GM19240 (cell line): ENCODE data around the gene MVP.
"Not testable (repeated sequence)": the region's sequence is repeated elsewhere in the genome, so short reads cannot be mapped to it uniquely, and the experiment has no call there.

ENCODE experiments used
- DNase-seq: peaks from one replicate; pipeline ENCODE4 v3.0.0; 2011; ENCODE audit warnings: low spot score; ENCODE audit not compliant: insufficient read length

The MVP gene

DNA sequence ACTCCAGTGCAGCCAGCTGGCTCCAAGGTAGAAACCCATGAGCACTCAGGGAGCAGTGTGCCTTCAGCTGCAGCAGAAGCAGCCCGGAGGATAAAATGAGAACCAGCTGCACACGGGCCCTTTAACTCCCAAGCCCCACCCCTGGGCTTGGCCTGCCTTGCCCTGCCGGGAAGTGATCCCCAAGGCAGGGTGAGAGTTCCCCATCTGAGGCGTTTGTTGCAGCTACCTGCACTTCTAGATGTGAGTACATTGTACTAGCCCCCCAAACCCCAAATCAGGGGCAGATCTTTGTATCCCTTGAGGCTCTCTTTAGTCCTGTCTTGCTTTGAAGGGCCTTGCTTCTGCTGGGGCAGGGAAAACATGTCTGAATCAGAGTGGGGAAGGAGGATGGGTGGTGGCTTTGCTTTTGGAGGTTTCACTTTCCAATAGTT, at the start of gene MVP:
TSS of gene MVP (plus strand) at position 192 of the 431 bp plus-strand sequence. CDS start 10,088 bp downstream, outside the sequence.
- no peak for DNase-seq

DNA sequence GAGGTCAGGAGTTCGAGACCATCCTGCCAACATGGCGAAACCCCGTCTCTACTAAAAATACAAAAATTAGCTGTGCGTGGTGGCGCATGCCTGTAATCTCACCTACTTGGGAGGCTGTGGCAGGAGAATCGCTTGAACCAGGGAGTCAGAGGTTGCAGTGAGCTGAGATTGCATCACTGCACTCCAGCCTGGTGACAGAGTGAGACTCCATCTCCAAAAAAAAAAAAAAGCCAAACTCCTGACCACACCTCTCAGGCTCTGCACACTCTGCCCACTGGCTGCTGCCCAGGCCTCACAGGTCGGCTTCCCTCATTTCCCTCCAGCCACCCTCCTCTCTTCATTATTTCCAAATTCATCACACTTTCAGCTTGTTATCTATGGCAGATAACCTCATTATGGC, 47.9 kb upstream of the MVP start:
- DNase-seq: not testable (repeated sequence)

DNA sequence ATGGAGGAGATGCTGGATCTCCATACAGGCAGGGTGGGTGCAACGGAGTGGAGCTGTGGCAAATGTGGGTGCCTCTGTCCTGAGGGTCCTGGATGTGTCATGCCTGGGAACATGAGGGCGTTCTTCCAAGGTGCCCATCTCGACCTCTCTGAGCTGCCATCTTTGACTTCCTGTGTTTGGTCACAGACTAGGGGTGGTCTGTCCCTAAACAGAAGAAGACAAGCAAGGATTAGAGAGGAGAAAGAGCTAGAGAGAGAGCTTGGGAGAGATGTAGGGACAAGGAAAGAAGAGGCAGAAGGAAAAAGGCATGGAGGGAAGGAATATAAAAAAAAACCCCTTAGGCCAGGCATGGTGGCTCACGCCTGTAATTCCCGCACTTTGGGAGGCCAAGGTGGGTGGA, 45.5 kb upstream of the MVP start:
- no peak for DNase-seq

DNA sequence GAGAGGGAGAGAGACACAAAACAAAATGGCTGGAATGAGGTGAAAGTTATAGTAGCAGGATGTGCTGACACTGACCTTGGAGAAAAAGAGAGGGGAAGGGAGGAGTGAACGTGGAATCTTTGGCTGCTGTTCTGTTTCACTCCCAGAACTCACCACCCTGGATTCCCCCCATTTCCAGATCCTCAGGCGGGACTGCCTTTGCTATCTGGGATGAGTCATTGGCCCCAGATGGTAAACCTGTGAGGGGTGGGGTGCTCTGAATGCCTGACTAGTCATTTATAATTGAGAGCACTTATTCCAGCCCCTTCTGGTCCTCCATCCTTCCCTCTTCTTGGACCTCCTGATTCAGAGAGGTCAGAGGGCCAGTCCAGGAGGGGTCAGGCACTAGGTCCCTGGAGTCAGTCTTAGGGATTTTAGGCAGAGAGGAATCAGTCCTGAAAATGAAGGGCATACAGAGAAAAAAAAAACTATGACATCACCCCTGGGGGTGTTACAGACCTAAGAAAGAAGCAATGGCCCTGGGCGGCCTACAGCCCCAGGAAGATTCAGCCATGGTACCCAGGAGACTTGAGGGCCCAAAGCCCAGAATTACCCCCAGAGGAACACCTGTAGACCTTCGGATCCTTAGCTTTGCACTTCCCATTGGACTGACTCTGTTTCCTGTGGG, 44.4 kb upstream of the MVP start:
- no peak for DNase-seq

DNA sequence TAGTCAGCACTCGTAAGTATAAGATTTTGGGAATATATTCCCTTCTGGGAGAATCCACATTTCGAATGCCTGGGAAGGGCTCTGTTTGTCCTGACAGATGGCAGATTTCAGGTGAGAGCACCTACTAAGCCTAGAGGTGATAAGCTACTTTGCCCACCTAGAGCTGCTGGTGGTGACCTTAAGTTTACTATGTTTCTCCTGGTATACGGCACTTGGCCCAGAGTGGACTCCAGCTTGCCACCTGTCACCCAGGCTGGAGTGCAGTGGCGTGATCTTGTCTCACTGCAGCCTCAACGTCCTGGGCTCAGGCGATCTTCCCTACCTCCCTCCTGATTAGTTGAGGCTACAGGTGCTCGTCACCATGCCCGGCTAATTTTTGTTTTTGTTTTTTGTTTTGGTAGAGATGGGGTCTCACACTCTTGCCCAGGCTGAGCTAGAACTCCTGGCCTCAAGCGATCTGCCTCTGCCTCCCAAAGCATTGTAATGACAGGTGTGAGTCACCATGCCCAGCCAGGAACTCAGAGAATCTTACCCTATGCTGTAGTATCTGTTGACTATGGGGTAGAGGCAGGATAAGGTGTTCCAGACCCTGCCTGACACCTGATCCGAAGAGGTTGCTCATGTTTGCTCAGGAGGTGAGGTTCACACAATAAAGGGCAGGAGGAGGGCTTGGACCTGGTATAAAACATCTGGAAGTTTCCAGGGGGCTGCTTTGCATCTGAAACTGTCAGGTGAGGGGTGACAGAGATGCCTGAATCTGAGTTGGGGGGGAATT, 42.5 kb upstream of the MVP start, which contains the start of gene ZG16:
TSS of gene ZG16 (plus strand) at position 681 of the 775 bp plus-strand sequence. CDS start 1,011 bp downstream, outside the sequence.
- no peak for DNase-seq

DNA sequence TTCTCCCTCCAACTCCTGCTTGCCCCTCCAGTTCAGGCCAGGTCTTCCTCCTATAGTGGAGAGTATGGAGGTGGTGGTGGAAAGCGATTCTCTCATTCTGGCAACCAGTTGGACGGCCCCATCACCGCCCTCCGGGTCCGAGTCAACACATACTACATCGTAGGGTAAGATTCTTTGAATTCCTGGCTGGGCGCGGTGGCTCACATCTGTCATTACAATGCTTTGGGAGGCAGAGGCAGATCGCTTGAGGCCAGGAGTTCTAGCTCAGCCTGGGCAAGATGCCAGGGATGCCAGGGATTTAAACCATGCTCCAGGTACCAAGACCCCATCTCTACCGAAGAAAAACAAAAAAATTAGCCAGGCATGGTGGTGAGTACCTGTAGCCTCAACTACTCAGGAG, 40.8 kb upstream of the MVP start:
- DNase-seq: no peak

DNA sequence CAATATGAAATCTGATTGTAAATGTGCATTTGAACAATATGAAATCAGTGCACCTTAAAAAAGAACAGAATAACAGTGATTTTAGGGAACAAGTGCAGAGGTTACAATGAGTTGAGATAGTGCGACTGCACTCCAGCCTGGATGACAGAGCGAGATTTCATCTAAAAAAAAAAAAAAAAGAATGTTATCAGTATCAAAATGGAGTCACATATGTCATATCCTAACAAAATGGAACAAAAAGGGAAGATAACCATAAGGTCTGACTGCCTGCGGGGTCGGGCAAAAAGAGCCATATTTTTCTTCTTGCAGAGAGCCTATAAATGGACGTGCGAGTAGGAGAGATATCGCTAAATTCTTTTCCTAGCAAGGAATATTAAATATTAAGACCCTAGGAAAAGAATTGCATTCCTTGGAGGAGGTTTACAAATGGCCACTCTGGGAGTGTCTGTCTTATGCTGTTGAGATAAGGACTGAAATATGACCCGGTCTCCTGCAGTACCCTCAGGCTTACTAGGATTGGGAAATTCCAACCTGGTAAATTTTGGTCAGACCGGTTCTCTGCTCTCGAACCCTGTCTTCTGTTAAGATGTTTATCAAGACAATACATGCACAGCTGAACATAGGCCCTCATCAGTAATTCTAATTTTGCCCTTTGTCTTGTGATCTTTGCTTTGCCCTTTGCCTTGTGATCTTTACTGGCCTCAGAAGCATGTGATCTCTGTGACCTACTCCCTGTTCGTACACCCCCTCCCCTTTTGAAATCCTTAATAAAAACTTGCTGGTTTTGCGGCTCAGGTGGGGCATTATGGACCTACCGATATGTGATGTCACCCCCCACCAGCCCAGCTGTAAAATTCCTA, 36.9 kb upstream of the MVP start:
- not testable (repeated sequence) for DNase-seq

DNA sequence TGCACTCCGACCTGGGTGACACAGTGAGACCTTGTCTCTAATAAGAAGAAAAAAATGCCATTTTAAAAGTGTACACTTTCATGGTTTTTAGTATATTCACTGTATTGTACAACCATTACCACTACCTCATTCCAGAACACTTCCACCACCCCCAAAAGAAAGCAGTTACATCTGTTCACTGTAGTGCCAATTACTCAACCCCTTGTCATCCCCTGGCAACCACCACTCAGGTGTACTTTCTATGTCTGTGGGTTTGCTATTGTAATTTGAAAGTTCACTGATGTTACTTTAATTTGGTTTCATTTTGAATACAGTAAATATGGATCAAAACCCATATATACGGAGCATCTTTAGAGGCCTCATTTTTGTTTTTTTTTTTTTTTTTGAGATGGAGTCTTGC, 36.1 kb upstream of the MVP start:
- DNase-seq: no peak

DNA sequence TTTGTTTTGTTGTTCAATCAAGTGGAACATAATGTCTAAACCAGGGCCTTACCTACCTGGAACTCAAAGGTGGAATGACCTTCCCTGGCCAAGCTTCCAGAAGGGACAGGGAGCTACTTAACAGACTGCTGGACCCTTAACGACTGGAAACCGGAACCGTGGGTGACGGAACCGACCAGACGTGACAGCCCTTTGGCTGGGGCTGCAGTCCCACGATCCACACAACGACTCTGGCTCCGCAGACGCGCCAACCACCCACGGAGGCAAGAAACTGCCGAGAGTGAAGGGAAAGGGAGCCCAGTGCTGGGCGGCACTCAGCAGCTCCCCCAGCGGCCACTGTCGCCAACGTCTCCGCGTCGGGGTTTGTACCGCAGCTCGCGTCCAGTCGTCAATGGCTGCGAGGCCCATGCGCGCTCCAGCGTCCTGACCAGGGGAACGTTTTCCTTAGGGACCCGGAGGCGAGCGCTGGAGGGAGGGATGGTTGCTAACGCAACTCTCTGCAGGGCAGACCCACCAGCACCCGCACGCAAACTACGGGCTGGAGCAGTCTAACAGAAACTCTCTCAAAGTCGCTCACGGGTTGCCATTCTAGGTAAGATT, 35.3 kb upstream of the MVP start:
- no peak for DNase-seq

DNA sequence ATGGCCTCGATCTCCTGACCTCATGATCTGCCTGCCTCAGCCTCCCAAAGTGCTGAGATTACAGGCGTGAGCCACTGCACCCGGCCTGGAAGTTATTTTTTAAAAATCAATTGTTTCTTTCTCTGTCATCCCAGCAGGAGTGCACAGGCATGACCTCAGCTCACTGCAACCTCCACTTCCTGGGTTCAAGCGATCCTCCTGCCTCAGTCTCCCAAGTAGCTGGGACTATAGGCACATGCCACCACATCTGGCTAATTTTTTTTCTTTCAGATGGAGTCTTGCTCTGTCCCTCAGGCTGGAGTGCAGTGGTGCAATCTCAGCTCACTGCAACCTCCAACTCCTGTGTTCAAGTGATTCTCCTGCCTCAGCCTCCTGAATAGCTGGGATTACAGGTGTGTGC, 33.1 kb upstream of the MVP start:
- DNase-seq: not testable (repeated sequence)

DNA sequence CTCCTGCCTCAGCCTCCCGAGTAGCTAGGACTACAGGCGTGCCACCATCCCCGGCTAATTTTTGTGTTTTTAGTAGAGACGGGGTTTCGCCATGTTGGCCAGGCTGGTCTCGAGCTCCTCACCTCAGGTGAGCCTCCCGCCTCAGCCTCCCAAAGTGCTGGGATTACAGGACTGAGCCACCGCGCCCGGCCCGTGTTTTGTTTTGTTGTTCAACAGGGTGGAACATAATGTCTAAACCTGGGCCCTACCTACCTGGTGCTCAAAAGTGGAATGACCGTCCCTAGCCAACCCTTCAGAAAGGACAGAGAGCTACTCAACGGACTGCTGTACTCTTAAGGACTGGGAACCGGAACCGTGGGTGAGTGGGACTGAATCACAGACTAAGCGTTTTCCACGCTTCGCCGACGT, 30.5 kb upstream of the MVP start:
- no peak for DNase-seq

DNA sequence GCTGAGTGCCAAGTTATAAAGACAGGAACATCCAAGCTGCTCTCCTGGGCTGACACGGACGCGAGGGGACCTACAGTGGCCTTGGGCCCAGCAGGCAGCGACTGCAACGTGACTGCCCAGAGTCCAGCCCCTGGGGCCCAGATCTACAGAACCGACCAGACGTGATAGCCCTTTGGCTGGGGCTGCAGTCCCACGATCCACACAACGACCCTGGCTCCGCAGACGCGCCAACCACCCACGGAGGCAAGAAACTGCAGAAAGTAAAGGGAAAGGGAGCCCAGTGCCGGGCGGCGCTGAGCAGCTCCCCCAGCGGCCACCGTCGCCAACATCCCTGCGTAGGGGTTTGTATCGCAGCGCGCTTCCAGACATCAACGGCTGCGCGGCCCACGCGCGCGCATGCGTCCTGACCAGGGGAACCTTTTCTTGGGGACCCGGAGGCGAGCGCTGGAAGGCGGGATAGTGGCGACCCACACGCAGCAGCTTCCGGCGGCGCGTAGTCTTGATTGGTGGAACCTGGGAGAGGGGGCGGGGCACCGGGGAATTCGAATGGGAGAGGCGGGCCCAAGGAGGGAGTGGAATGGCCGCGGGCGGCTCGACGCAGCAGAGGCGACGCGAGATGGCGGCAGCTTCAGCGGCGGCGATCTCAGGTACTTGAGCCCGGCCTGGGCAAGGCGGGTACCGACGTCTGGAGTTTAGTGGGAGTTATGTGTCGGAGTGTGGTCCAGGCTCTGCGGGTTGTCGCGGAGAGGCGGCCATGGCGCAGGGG, 29.9 kb upstream of the MVP start, which contains the start of gene KIF22:
TSS of gene KIF22 (plus strand) at position 569 of the 766 bp plus-strand sequence. CDS start at position 578, 9 bp downstream.
- peak; percentile 98 for DNase-seq

DNA sequence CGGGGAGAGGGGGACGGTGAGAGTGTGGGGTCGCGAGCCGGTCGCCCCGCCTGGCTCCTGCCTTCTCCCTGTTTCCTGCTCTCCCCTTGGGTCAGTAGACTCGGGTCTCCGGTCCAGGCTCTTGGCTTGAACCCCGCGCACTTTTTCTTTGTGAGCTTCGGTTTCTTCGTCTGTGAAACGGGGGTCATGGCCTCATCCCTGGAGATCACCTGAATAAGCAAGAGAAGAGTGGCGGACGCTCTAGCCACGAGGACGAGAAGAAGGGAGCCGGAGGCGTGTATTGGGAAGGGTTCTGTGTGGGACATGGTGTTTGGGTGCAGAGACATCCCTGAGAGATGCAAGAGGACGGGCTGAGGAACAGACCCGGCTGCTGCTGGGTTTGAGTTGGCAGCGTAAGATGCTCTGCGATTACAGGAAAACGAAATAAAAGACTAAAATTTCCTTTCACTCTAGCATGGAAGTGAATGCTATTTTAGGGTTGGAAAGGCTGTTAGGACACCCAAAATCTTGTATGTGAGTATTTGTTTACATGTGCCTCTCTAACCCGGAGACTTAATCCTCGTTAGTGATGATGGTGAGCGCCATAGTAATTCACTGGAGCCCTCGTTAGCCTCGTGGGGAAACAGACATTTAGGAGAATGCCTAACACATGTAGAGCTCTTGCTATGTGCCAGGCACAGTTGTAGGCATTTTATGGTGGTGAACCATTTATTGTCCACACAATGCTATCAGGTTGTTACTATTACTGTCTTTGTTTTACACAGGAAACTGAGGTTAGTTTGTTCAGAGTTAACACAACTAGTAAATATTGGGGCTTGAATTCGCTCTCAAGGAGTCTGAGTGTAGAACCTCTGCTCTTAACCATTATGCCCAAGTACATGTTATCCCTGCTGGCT, 29.1 kb upstream of the MVP start:
- no peak for DNase-seq

DNA sequence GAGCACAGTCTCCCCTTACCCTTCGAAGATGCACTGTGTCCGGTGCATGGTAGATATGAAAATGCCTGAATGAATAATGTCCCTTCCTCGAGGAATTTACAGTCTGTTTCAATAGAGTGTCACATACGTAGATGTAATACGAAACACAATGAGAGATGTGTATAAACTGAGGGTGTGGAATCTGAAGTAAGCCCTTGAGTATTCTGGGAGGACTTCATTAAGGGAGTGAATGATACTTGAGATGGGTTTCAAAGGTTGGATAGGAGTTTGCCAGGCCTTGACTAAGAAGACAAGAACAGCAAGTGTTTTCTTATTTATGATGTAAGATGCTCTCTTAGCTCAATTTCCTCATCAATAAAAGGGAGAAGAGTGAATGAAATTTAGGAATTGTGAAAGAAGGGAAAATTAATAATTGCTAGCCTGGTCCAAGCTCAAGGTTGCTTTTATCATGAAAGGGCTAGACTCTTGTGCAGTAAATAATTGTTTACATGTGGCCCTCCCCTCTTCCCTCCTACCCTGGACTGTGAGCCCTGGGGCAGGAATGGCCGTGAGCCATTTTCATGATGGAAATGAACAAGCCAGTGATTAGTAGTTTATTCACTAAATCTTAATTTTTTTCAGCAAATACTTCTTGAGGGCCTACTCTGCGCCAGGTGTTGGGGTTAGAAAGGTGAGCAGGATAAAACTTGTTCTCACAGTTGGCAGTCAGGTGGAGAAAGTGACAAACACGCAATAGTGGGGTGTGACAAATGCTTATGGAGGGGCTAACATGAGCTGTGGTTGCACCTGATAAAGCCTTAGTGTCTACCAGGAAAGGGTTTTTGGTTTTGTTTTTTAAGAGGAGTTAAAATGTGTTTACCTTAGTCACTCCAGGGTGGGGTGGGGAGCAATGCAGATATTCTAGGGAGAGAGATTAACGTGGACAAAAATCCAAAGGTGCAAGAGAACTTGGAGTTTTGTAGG, 28.1 kb upstream of the MVP start:
- DNase-seq: no peak

DNA sequence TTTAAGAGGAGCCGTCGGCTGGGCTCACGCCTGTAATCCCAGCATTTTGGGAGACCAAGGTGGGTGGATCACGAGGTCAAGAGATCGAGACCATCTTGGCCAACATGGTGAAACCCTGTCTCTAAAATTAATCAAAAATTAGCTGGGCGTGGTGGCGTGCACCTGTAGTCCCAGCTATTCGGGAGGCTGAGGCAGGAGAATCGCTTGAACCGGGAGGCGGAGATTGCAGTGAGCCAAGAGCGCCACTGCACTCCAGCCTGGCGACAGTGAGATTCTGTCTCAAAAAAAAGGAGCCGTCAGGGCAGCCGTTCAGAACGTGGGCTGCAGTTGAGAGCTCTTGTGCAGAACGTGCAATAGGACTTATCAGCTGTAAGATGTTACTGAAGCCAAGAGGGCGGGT, 27.1 kb upstream of the MVP start:
- not testable (repeated sequence) for DNase-seq

DNA sequence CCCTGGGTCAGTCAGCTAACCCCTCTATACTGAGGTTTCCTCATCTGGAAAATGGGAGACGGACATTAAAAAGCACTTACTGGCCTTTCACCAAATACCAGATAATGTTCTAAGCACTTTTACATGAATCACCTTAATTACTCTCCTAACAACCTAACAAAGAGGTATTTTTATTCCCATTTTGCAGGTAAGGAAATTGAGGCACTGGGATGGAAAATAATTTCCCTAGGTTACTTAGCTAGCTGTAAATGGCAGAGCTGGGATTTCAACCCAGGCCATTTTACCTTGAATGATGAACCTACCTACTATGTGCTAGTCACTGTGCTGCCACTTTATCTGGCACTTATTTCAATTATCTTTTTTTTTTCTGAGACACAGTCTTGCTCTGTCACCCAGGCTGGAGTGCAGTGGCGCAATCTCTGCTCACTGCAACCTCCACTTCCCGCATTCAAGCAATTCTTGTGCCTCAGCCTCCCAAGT, 26.0 kb upstream of the MVP start:
- no peak for DNase-seq

DNA sequence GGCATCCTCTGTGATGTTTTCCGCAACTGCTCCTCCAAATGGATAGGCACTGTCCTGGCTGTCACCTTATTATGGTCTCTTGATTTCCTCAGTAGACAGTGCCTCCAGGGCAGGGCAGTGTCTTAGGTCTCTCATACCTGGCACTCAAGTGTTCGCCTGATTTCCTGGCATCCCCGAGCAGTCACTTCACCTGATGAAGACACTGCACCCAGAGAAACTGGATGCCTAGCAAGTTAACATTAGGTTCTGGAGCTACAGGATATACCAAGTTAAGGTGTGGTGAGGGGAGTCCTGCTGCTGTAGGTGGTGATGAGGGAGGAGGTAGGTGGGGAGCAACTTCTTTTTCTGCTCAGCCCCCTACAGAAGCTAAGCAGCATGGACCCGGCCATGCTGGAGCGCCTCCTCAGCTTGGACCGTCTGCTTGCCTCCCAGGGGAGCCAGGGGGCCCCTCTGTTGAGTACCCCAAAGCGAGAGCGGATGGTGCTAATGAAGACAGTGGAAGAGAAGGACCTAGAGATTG, 17.8 kb upstream of the MVP start:
- no peak for DNase-seq

DNA sequence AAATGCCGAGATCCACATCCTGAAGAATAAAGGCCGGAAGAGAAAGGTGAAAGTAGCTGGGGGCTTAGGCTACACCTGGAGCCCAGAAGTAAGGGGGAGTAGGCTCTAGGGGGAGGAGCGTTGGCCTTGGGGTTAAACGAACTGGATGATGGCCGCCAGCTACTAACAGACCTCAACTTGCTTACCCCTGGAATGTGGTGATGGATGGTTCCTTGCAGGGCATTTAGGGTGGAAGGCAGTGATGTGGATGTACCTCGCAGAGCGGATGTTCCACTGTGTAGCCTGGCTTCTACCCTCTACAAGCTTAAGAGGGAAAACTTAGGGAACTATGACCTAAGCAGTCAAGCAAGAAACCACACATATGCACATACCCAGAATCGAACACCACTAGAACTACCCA, 16.2 kb upstream of the MVP start:
- DNase-seq: no peak
